Panc1 (cell line): ENCODE results near the gene HOXB5. TPM values are rescaled to one million over a fixed set of nuclear protein-coding genes. Genes with fewer than 3 reads are reported as not detected.

Source experiments
- ATAC-seq: fragments of 200-7000 bp; cut with Tn5 transposase; 2 replicates; pipeline ENCODE4 v1.9.1; 2020; ENCODE audit warnings: mild to moderate bottlenecking, moderate library complexity
- BruUV-seq: library from RNA; stranded (reverse); fragments of 400-500 nt; replicated peaks from 2 replicates; lab custom pipeline; 2021; lab: Mats Ljungman, UMichigan
- CTCF ChIA-PET: fragments of 300-600 bp; sonication (Branson Sonifier 250); formaldehyde crosslinking; loops from one replicate; lab custom pipeline; 2022; ENCODE audit warnings: antibody characterized with exemption; lab: Charles Lee
- POLR2A ChIA-PET: fragments of 300-600 bp; sonication (Branson Sonifier 250); formaldehyde crosslinking; loops from one replicate; lab custom pipeline; 2022; ENCODE audit warnings: antibody characterized with exemption; lab: Charles Lee
- DNase-seq: peaks from one replicate; pipeline ENCODE4 v3.0.0-alpha.2; 2010; ENCODE audit warnings: low read depth, low spot score
- H3K27ac ChIP-seq: 2 replicates; pipeline ENCODE4 v1.5.1; 2011; ENCODE audit warnings: mild to moderate bottlenecking, low read length, inconsistent platforms
- H3K27me3 ChIP-seq: fragments of 200-500 bp; sonication (Bioruptor generic); 2 replicates; pipeline ENCODE4 v1.6.0; 2014; ENCODE audit warnings: low read length, inconsistent platforms; ENCODE audit not compliant: control insufficient read depth, insufficient read depth
- H3K36me3 ChIP-seq: fragments of 200-500 bp; sonication (Bioruptor generic); 2 replicates; pipeline ENCODE4 v1.5.1; 2014; ENCODE audit warnings: inconsistent platforms, mild to moderate bottlenecking, low read length, moderate library complexity; ENCODE audit not compliant: control insufficient read depth, insufficient read depth
- H3K4me1 ChIP-seq: 2 replicates; pipeline ENCODE4 v1.5.1; 2011; ENCODE audit warnings: inconsistent platforms, mild to moderate bottlenecking, low read length, moderate library complexity; ENCODE audit not compliant: control insufficient read depth, insufficient read depth
- H3K4me3 ChIP-seq, 2 experiments: 2 replicates each; pipeline ENCODE4 v1.5.1; 2011 to 2012; ENCODE audit warnings: low read depth in 2 of 2, low read length in 2 of 2, mild to moderate bottlenecking in 2 of 2, inconsistent platforms in 1 of 2, moderate library complexity in 1 of 2
- H3K9me3 ChIP-seq: fragments of 200-500 bp; sonication (Bioruptor generic); 2 replicates; pipeline ENCODE4 v1.5.1; 2014; ENCODE audit warnings: low read depth, mild to moderate bottlenecking, inconsistent platforms, low read length, moderate library complexity; ENCODE audit not compliant: control insufficient read depth, insufficient read depth
- POLR2AphosphoS5 ChIP-seq: IDR thresholded peaks from 2 replicates; pipeline ENCODE4 v1.6.1; 2012; ENCODE audit warnings: mild to moderate bottlenecking, low read depth, low read length, moderate library complexity
- TCF7L2 ChIP-seq: IDR thresholded peaks from 2 replicates; pipeline ENCODE4 v1.6.1; 2011; ENCODE audit warnings: mild to moderate bottlenecking, low read depth, low read length, inconsistent platforms
- in situ Hi-C: cut with HindIII; loops from 2 replicates; pipeline ENCODE4 v1.10.0; 2016; ENCODE audit warnings: low sequenced_read_pairs, low pct_unique_long_range_greater_than_20kb
- intact Hi-C: fragments of 100-400 bp; cut with micrococcal nuclease; formaldehyde crosslinking; loops from one replicate; pipeline ENCODE4 v1.10.0; 2022; ENCODE audit not compliant: unreplicated experiment
- total RNA-seq: library from RNA; stranded (reverse); gene quantifications from one replicate; pipeline ENCODE4 v1.2.1, GENCODE V29; 2021; ENCODE audit not compliant: unreplicated experiment
- TF ChIP-seq, protein P1 (sequence below), 2 experiments: IDR thresholded peaks; 2 replicates each; pipeline ENCODE4 v1.6.1; 2011 to 2012; ENCODE audit warnings: low read depth in 2 of 2, control low read depth in 1 of 2, low read length in 1 of 2, mild to moderate bottlenecking in 1 of 2, moderate library complexity in 1 of 2; ENCODE audit not compliant: insufficient read depth in 1 of 2
- TF ChIP-seq, protein P2 (sequence below): fragments of 450-650 bp; IDR thresholded peaks from 2 replicates; pipeline ENCODE4 v1.5.1; 2017; ENCODE audit warnings: mild to moderate bottlenecking

The HOXB5 gene
- total RNA-seq, 1 experiment from 2014 or later: 67.2 TPM

DNA sequence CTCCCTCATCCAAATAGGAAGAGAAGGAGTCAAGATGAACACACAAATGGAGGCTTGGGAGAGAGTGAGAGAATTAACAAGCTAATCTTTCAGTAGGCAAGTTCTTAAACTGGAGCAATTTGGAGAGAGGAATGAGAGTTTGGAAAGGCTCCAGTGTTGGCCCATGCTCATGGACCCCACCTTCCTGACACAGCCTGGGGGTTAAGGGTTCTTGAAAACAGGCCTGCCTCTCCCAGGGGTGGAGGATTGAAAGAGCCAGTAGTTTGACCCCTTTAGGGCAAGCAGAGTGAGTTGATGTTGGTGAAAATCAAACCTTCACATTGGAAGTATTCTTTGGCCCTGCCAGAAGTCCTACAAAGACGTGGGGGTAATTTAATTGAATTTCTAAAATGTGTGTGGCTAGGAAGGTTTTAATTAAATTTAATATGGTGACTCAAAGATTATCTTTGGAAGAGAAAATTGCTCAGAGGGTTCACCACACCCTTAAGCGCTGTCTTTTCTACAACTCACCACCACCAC, 9.3 kb downstream of the HOXB5 start:
- Histone ChIP-seq H3K4me1 (peaks cover 76% of the 10 kb centered on the region), H3K27ac (peak overlapping the region; percentile 99), H3K4me3 (peak overlapping the region; percentile 70 to 99), H3K27me3 (no peaks in the 10 kb centered on the region), H3K9me3 (no peaks in the 10 kb centered on the region), H3K36me3 (no peaks in the 10 kb centered on the region)
- intact Hi-C loops (no loop called here), in situ Hi-C loops (no loop called here)
- ChIA-PET POLR2A (interaction anchor here (1.4 kb wide), 1 partner anchor 9 kb away, joined by 3 read pairs; the partner anchor contains the start of gene HOXB5), CTCF (interaction anchor here (0.5 to 1.6 kb wide), 2 partner anchors 32 to 321 kb away, joined by 3 to 4 read pairs; no protein-coding TSS in a partner anchor)
- no TSS peak for BruUV-seq
- TF ChIP-seq, protein P1, sequence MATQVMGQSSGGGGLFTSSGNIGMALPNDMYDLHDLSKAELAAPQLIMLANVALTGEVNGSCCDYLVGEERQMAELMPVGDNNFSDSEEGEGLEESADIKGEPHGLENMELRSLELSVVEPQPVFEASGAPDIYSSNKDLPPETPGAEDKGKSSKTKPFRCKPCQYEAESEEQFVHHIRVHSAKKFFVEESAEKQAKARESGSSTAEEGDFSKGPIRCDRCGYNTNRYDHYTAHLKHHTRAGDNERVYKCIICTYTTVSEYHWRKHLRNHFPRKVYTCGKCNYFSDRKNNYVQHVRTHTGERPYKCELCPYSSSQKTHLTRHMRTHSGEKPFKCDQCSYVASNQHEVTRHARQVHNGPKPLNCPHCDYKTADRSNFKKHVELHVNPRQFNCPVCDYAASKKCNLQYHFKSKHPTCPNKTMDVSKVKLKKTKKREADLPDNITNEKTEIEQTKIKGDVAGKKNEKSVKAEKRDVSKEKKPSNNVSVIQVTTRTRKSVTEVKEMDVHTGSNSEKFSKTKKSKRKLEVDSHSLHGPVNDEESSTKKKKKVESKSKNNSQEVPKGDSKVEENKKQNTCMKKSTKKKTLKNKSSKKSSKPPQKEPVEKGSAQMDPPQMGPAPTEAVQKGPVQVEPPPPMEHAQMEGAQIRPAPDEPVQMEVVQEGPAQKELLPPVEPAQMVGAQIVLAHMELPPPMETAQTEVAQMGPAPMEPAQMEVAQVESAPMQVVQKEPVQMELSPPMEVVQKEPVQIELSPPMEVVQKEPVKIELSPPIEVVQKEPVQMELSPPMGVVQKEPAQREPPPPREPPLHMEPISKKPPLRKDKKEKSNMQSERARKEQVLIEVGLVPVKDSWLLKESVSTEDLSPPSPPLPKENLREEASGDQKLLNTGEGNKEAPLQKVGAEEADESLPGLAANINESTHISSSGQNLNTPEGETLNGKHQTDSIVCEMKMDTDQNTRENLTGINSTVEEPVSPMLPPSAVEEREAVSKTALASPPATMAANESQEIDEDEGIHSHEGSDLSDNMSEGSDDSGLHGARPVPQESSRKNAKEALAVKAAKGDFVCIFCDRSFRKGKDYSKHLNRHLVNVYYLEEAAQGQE (IDR thresholded peaks at IDR 0.05; ENCODE audit: insufficient read depth in 1 of 2, low read depth in 2 of 2, low read length in 1 of 2): no peak
- TF ChIP-seq, protein P2, sequence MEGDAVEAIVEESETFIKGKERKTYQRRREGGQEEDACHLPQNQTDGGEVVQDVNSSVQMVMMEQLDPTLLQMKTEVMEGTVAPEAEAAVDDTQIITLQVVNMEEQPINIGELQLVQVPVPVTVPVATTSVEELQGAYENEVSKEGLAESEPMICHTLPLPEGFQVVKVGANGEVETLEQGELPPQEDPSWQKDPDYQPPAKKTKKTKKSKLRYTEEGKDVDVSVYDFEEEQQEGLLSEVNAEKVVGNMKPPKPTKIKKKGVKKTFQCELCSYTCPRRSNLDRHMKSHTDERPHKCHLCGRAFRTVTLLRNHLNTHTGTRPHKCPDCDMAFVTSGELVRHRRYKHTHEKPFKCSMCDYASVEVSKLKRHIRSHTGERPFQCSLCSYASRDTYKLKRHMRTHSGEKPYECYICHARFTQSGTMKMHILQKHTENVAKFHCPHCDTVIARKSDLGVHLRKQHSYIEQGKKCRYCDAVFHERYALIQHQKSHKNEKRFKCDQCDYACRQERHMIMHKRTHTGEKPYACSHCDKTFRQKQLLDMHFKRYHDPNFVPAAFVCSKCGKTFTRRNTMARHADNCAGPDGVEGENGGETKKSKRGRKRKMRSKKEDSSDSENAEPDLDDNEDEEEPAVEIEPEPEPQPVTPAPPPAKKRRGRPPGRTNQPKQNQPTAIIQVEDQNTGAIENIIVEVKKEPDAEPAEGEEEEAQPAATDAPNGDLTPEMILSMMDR: no peak
- no peak for TF ChIP-seq TCF7L2
- DNase-seq (no peak), ATAC-seq (no peak)

DNA sequence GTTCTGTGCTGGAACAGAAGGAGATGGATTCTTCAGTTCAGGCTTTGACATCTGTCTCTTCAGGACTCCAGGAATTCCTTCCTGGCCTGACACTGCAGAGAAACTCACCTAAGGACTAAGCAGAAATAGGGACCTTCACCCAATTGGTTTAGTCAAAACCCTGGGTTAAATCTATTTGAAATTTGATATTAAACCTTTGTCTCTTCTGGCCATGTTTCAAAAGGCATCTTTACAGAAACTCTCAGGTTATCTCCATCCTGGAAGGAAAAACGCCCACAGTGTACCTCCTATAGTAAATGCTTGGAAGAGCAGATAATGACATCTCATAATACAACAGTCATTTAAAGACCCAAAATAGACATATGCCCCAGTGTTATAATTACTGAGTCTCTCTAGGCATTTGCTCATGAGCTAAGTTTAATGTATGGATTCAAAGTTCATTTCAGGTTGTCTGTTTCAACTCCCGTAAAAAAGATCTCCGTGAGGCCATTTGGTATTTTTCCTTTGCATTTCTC, 9.8 kb downstream of the HOXB5 start:
- POLR2A ChIA-PET: interaction anchor here (1.4 kb wide), 1 partner anchor 10 kb away, joined by 3 read pairs; the partner anchor contains the start of gene HOXB5
- DNase-seq: no peak
- peaks cover 76% of the 10 kb centered on the region for H3K4me1 ChIP-seq
- peak overlapping the region; percentile 70 to 99 for H3K4me3 ChIP-seq
- TF ChIP-seq POLR2AphosphoS5: no peak
- TF ChIP-seq, protein P2: no peak
- peak overlapping the region; percentile 99 for H3K27ac ChIP-seq
- H3K36me3 ChIP-seq: no peaks in the 10 kb centered on the region
- CTCF ChIA-PET: interaction anchor here (1.6 kb wide), 1 partner anchor 321 kb away, joined by 4 read pairs; no protein-coding TSS in a partner anchor
- H3K9me3 ChIP-seq: no peaks in the 10 kb centered on the region
- no peak for ATAC-seq
- in situ Hi-C loops: no loop called here
- no peaks in the 10 kb centered on the region for H3K27me3 ChIP-seq
- intact Hi-C loops: no loop called here
- no TSS peak for BruUV-seq
